LNCAP (cell line): ENCODE results near the gene MRE11.

Experiments used
- CTCF ChIP-seq: fragments of 450-650 bp; IDR thresholded peaks from 2 replicates; pipeline ENCODE4 v1.5.1; 2017; ENCODE audit warnings: mild to moderate bottlenecking

The MRE11 gene

GRCh38 chr11:94500181-94500580 lies 6.5 kb upstream of the MRE11 start:
- TF ChIP-seq CTCF, result no peak

- TF ChIP-seq CTCF, result no peak
Observed at GRCh38 chr11:94494126-94494680, 559 bp upstream of the MRE11 start.

- no peak for TF ChIP-seq CTCF
Observed at GRCh38 chr11:94486068-94486467, 7.6 kb downstream of the MRE11 start.

GRCh38 chr11:94481342-94481741 lies 12.3 kb downstream of the MRE11 start:
- no peak for TF ChIP-seq CTCF

- TF ChIP-seq CTCF, result no peak
Observed at GRCh38 chr11:94477624-94478023, 16.0 kb downstream of the MRE11 start.

- TF ChIP-seq CTCF, result no peak
Observed at GRCh38 chr11:94472916-94473799, 20.5 kb downstream of the MRE11 start.

GRCh38 chr11:94469416-94469815 lies 24.2 kb downstream of the MRE11 start:
- TF ChIP-seq CTCF, result no peak
